Measurements from ENCODE around the gene EML6.

- TF ChIP-seq CTCF (IDR thresholded peaks at IDR 0.05), result no peak
- TF ChIP-seq POLR2AphosphoS5 (IDR thresholded peaks at IDR 0.05), result no peak
- no peak for TF ChIP-seq EP300 (IDR thresholded peaks at IDR 0.05)
Observed at GRCh38 chr2:54692556-54692955, 30.9 kb upstream of the EML6 start.

Data from upper lobe of left lung (tissue), 4 donors.